Activated CD8-positive, alpha-beta T cell treated with anti-CD3 and anti-CD28 coated beads for 36 hours (primary cell): ENCODE measurements around the gene MIER2. TPM values are rescaled to one million over a fixed set of nuclear protein-coding genes. Genes with fewer than 3 reads are reported as not detected.

ENCODE experiments used
- ATAC-seq: fragments of 200-7000 bp; cut with Tn5 transposase; one replicate; pipeline ENCODE4 v1.10.0; 2021; ENCODE audit warnings: mild to moderate bottlenecking, moderate library complexity
- CTCF ChIA-PET: fragments of 350-600 bp; sonication (Branson Sonifier 250); formaldehyde crosslinking; loops from one replicate; lab custom pipeline; 2021; ENCODE audit warnings: antibody characterized with exemption; lab: Charles Lee
- POLR2A ChIA-PET: fragments of 350-600 bp; sonication (Branson Sonifier 250); formaldehyde crosslinking; loops from one replicate; lab custom pipeline; 2021; ENCODE audit warnings: antibody characterized with exemption; lab: Charles Lee
- DNase-seq: peaks from one replicate; pipeline ENCODE4 v3.0.0-alpha.2; 2020
- H3K27ac Mint-ChIP-seq: one replicate; pipeline ENCODE4 v1.8.0; 2021; ENCODE audit warnings: mild to moderate bottlenecking, mixed read lengths
- H3K27me3 Mint-ChIP-seq: one replicate; pipeline ENCODE4 v1.8.0; 2021; ENCODE audit warnings: mixed read lengths
- H3K36me3 Mint-ChIP-seq: one replicate; pipeline ENCODE4 v1.8.0; 2021; ENCODE audit warnings: low read depth, mixed read lengths
- H3K4me1 Mint-ChIP-seq: one replicate; pipeline ENCODE4 v1.8.0; 2021; ENCODE audit warnings: low read depth, mixed read lengths
- H3K4me3 Mint-ChIP-seq: one replicate; pipeline ENCODE4 v1.8.0; 2021; ENCODE audit warnings: mild to moderate bottlenecking, moderate library complexity, mixed read lengths
- H3K9me3 Mint-ChIP-seq: one replicate; pipeline ENCODE4 v1.8.0; 2021; ENCODE audit warnings: mixed read lengths
- intact Hi-C: fragments of 100-400 bp; cut with micrococcal nuclease; formaldehyde crosslinking; loops from one replicate; pipeline ENCODE4 v1.10.0; 2022
- total RNA-seq, 2 experiments: library from RNA; stranded (reverse); gene quantifications; one replicate each; pipeline ENCODE4 v1.2.3, GENCODE V29; 2021
- TF ChIP-seq, protein P1 (sequence below): fragments of 200-600 bp; IDR thresholded peaks from one replicate; pipeline ENCODE4 v1.8.0; 2022; ENCODE audit warnings: antibody characterized with exemption, mild to moderate bottlenecking

MIER2 gene
- total RNA-seq, 2 experiments from 2014 or later = 20.0 to 20.4 TPM

GRCh38 chr19:311813-312261 is 32.8 kb downstream of the MIER2 start:
- no peak for ATAC-seq
- no peak overlapping the region for H3K27ac Mint-ChIP-seq
- peaks cover 9% of the 10 kb centered on the region for H3K36me3 Mint-ChIP-seq
- no peaks in the 10 kb centered on the region for H3K27me3 Mint-ChIP-seq
- ChIA-PET CTCF (no interaction called here), POLR2A (no interaction called here)
- no peak for DNase-seq
- TF ChIP-seq, protein P1, sequence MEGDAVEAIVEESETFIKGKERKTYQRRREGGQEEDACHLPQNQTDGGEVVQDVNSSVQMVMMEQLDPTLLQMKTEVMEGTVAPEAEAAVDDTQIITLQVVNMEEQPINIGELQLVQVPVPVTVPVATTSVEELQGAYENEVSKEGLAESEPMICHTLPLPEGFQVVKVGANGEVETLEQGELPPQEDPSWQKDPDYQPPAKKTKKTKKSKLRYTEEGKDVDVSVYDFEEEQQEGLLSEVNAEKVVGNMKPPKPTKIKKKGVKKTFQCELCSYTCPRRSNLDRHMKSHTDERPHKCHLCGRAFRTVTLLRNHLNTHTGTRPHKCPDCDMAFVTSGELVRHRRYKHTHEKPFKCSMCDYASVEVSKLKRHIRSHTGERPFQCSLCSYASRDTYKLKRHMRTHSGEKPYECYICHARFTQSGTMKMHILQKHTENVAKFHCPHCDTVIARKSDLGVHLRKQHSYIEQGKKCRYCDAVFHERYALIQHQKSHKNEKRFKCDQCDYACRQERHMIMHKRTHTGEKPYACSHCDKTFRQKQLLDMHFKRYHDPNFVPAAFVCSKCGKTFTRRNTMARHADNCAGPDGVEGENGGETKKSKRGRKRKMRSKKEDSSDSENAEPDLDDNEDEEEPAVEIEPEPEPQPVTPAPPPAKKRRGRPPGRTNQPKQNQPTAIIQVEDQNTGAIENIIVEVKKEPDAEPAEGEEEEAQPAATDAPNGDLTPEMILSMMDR = no peak
- intact Hi-C loops = no loop called here
- H3K4me3 Mint-ChIP-seq = no peak overlapping the region
- no peaks in the 10 kb centered on the region for H3K9me3 Mint-ChIP-seq
- no peaks in the 10 kb centered on the region for H3K4me1 Mint-ChIP-seq

DNA sequence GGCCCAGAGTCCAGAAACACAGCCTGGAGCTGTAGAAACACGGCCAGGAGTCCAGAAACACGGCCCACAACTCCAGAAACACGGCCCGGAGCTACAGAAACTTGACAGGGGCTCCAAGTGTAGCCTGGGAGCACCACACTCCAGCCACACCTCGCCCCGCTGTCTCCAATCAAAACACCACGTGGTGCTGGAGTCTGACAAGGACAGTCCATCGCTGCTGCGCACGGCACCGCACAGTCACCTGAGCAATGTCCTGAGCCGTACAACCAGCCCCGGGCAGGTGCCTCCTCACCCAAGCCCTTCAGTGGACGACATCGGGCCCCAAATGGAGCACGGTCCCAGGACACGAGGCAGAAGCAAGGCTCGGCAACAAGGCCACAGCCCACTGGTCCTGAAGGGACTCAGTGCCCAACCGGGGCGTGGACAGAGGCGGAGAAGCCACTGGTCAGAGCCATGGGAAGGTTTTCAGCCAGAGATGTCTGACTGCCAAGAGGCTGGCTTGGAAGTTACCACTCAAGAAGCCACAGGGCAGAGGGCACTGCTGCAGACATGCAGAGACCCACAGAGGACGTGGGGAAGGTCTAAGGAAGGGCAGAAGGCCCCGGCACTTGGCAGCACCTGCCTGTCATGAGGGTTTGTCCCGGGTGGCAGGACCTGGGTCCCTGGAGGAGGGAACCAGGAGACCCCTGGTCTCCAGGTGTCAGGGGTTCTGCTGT is 33.7 kb downstream of the MIER2 start:
- peaks cover 8% of the 10 kb centered on the region for H3K36me3 Mint-ChIP-seq
- no peak for DNase-seq
- CTCF ChIA-PET = interaction anchor here (1.2 kb wide), 1 partner anchor 15 kb away, joined by 4 read pairs; no protein-coding TSS in a partner anchor
- TF ChIP-seq, protein P1 = no peak
- POLR2A ChIA-PET = no interaction called here
- H3K4me3 Mint-ChIP-seq = no peak overlapping the region
- H3K4me1 Mint-ChIP-seq = no peaks in the 10 kb centered on the region
- no peaks in the 10 kb centered on the region for H3K27me3 Mint-ChIP-seq
- H3K27ac Mint-ChIP-seq = no peak overlapping the region
- intact Hi-C loops = no loop called here
- no peaks in the 10 kb centered on the region for H3K9me3 Mint-ChIP-seq
- no peak for ATAC-seq

DNA sequence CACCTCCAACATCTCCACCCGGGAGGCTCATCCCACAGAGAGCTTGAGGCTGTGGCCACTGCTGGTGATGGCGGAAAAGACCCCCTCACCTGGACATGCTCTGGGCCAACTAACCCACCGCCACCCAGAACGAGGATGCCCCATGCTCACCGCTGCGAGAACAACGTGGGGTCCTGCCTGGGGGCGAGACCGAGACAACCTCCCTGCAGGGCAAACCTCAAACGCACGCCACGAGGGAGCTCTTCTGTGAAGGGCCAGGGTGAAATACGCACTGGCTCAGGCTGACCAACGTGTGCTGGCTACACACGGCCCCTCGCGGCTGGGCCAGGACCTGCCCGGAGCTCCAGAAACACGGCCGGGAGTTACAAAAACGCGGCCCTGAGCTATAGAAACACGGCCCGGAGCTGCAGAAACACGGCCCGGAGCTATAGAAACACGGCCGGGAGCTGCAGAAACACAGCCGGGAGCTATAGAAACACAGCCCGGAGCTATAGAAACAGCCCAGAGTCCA is 34.4 kb downstream of the MIER2 start:
- ChIA-PET CTCF (interaction anchor here (0.7 to 1.2 kb wide), 2 partner anchors 14 to 46 kb away, joined by 3 to 4 read pairs; no protein-coding TSS in a partner anchor), POLR2A (no interaction called here)
- no peak for DNase-seq
- H3K27me3 Mint-ChIP-seq = no peaks in the 10 kb centered on the region
- no peak for ATAC-seq
- H3K27ac Mint-ChIP-seq = no peak overlapping the region
- TF ChIP-seq, protein P1 = no peak
- intact Hi-C loops = no loop called here
- no peaks in the 10 kb centered on the region for H3K9me3 Mint-ChIP-seq
- H3K4me3 Mint-ChIP-seq = no peak overlapping the region
- peaks cover 5% of the 10 kb centered on the region for H3K36me3 Mint-ChIP-seq
- no peaks in the 10 kb centered on the region for H3K4me1 Mint-ChIP-seq

GRCh38 chr19:309206-309565 is 35.4 kb downstream of the MIER2 start:
- intact Hi-C loops = no loop called here
- Mint-ChIP-seq H3K27ac (no peak overlapping the region), H3K4me3 (no peak overlapping the region), H3K36me3 (peaks cover 8% of the 10 kb centered on the region), H3K9me3 (no peaks in the 10 kb centered on the region), H3K27me3 (no peaks in the 10 kb centered on the region), H3K4me1 (no peaks in the 10 kb centered on the region)
- TF ChIP-seq, protein P1 = no peak
- DNase-seq (no peak), ATAC-seq (no peak)
- ChIA-PET POLR2A (no interaction called here), CTCF (no interaction called here)

- H3K27me3 Mint-ChIP-seq = no peaks in the 10 kb centered on the region
- no peaks in the 10 kb centered on the region for H3K4me1 Mint-ChIP-seq
- H3K9me3 Mint-ChIP-seq = no peaks in the 10 kb centered on the region
- intact Hi-C loops = no loop called here
- ChIA-PET POLR2A (no interaction called here), CTCF (no interaction called here)
- no peak for DNase-seq
- H3K36me3 Mint-ChIP-seq = peaks cover 8% of the 10 kb centered on the region
- H3K27ac Mint-ChIP-seq = no peak overlapping the region
- no peak for ATAC-seq
- H3K4me3 Mint-ChIP-seq = no peak overlapping the region
- TF ChIP-seq, protein P1 = no peak
Measured at GRCh38 chr19:308471-309205, 36.0 kb downstream of the MIER2 start.
